ENCODE data around the gene TACC3.

GRCh38 chr4:1784395-1784788 is 63.1 kb downstream of the TACC3 start:
- TF ChIP-seq CEBPB (IDR thresholded peaks at IDR 0.05) (no peak), REST (IDR thresholded peaks at IDR 0.05; ENCODE audit: low read depth) (no peak), YY1 (IDR thresholded peaks at IDR 0.05; ENCODE audit: low read depth) (no peak), TCF12 (IDR thresholded peaks at IDR 0.05; ENCODE audit: low read depth) (no peak), ZBTB7A (IDR thresholded peaks at IDR 0.05; ENCODE audit: low read depth) (no peak), CREB1 (IDR thresholded peaks at IDR 0.05; ENCODE audit: low read depth) (no peak), EP300 (IDR thresholded peaks at IDR 0.05; ENCODE audit: borderline replicate concordance) (no peak), TAF1 (IDR thresholded peaks at IDR 0.05; ENCODE audit: low read depth) (no peak), RAD21 (IDR thresholded peaks at IDR 0.05; ENCODE audit: low read depth) (no peak)
